HG03196 (cell line): ENCODE measurements around the gene DUSP1.
"Not testable (repeated sequence)": the region's sequence is repeated elsewhere in the genome, so short reads cannot be mapped to it uniquely, and the experiment has no call there.

Experiments used
- ATAC-seq: cut with Tn5 transposase; IDR thresholded peaks from one replicate; pipeline ENCODE4 v1.9.1; 2021; ENCODE audit not compliant: unreplicated experiment

DUSP1 gene

DNA sequence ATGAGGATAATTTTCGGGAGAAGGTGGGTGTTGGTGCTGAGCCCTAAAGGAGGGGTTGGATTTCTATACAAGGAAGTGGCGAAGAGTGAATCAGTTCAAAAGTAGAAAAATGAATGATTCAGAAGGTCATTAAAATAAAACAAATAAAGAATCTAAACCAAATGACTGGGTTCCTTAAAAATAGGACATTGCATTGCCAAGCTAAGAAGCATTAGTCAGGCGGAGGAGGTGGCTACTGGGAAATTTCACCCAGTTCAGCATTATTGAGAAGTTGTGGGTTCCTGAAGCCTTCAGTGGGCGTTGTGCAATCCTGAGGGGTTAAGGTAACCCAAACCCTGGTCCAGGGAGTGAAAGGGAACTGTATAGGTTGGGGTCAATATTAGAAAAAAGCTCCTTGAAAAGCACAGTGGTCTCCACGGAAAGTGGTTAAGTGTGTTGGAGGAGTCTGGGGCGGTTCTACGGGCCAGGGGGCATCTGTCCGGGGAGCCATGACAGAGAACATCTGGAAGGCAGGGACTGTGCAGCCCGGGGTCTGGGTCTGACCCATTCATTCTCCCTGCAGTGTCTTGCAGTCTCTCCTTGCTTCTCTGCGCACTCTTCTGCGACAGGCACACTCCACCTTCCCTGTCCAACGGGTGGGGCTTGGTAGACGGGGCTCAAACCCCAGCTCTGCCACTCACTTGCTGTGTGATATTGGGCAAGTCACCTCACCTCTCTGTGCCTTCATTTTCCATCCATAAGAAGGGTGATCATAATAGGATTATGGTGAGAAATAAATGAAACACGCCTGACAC is 27.6 kb upstream of the DUSP1 start:
- no peak for ATAC-seq

DNA sequence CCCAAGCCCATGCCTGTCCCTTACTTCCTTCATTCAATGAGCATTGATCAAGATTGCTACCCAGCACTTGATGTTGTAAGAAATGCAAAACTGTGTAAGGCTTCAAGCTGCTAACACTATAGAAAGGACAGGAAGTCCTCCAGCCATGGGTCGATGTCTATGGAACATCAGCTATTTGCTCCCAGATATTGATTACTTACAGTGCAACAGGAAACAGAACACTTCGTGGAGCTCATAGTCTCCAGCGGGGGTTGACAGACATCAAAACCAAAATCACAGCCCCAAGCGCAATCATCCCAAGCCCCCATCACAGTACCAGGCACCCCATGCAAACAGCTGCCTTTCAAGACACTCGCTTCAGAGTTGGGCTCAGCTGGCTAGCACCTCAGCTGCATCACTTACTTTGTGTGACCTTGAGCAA is 26.8 kb upstream of the DUSP1 start:
- ATAC-seq = no peak

DNA sequence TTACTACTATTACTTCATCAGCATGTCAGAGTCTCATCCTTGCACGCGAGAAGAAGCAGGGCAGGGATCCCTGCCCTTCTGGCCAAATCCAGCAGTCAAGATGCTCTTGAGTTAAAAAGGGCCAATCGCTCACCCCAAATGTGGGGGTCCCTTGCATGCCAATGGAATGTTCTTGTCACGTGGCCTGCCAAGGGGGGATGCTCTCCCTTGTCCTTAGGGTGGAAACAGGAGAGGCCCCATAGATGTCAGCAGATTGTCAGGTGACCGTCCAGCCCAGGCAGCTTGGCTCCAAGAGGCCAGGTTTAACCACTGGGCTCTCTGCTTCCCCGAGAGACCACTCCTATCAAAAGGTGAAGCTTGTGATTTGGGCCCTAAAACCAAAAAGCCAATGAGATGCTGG is 25.3 kb upstream of the DUSP1 start:
- no peak for ATAC-seq

DNA sequence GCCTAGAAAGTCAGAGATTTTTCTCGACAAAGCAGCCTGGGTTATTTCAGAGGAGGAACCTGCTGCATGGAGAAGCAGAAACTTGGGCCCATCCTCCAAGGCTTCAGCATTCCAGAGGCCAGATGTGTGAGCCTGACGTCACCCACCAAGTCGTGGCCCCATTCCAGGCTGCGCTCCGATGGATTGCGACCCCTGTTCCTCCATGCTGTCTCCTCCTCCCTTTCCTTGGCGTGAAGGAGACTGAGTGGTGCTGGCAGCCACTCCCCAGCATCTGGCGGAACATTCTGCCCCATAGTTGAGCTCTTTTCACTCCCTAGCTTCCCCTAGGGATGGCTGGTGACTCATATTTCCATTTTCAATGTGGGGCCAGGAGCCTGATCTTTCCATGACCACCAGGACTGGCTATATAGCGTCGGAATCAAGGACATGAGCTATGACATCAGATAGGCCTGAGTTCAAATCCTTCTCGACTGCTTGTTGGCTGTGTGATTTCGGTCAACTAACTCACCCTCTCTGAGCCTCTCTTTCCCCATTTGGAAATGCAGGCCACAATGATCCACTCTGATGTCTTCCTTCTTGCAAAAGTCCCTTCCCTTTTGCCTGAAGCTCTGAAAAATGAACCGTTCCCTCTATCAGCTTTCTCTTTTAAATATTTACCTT is 24.5 kb upstream of the DUSP1 start:
- no peak for ATAC-seq

DNA sequence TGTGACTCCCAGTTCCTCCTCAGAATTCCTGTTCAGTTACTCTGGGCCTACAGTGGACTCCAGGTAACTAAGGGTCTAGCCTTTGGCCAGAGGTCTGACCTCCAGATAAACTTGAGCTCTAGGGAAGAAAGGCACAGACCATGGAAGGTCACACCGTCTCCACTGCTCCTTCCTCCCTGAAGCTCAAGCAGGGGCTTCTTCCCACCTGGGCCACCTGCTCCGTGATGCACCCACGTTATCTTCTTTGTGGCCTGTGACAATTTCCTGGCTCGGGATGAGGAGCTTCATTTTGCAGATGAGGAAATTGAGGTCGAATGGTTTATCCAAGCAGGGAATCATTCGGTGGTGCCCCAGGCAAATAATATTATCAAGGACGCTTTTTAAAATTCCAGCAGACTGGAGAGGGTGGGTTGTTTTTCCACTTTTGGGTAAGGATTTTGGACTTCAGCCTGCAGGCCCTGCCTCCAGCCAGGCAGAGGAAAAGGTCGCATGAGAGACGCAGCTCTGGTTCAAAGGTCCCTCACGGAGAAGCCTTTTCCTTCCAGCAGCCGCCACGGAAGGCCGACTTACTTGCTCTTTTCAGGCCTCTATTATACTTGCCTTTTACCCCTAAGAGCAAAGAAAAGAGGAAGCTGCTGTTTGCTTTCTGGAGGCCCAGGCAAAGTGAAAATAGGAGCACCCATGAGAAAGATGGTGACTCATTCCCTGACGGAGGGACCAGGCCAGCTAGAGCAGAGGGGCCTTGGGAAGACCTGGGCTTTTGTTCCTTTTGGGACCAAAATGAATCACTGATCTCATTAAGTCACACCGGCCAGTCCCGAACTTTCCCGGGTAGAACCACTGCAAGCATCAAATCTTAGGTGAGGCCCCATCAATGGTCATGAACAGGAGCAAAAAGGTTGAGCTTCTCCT is 22.8 kb upstream of the DUSP1 start:
- ATAC-seq = no peak

DNA sequence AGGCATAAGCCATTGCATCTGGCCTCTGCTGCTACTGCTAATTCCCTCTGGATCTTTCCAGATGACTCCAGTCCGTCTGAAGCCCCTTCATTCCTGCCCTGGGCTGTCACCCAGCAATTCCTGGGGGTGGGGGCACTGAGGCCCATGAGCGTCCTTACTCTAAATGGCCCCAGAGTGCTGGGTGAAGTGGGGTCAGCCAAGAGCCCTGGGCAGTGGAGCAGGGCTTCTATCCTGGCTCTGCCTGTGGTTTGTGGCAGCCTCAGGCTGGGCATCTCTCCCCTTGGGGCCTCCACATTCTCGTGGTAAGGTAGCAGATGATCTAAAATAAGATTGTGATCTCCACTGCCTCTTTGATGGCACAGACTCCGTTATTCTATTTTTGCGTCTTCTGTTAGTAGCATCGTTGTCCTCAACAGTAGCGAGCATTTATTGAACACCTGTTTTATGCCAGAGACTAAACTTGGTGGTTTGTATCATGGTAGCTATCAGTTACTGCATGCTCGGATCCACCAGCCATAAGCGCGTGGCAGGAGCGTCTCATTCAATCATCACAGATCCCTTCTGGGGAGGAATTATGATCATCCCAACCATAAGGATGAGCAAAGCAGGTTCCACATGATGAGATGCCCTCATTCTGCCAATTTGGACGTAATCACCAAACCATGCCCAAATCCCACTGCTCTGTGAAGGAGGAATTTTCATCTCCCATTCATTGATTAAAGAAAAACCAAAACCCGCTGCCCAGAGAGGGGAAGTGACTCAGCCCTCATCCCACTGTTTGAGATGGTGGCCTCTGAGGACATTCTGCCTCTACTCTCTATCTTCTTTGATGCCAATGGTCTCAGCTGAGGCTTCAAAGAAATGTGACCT is 21.9 kb upstream of the DUSP1 start:
- no peak for ATAC-seq

DNA sequence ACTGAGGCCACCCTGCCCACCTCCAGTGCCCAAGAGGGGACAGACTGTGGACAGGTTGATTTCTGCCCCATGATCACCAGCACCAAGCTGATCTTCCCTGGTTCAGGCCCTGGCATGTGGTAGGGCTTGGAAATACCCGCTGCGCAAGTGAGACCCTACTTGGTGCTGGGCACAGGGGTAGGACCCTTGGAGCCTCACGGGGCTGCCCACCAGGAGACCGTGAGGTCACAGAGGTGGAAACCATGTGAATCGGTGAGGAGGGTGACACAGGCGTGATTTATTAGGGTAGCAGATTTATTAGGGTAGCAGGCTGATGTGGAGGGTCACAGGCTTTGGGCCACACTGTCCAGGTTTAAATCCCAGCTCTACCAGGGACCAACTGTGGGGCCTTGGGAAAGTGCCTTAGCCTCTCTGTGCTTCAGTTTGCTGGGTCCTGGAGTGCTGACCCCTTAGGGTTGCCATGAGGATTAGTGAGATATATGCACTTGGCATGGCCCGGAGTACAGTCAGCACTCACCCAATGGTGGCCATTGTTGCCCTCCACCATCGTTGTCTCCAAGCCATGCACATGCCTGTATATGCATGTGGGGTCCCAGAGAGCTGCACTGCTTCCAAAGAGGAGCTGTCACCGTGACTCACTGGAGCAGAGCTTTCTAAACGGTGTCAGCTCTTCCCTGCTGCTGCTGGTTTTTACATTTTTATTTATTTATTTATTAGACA is 20.9 kb upstream of the DUSP1 start:
- no peak for ATAC-seq

DNA sequence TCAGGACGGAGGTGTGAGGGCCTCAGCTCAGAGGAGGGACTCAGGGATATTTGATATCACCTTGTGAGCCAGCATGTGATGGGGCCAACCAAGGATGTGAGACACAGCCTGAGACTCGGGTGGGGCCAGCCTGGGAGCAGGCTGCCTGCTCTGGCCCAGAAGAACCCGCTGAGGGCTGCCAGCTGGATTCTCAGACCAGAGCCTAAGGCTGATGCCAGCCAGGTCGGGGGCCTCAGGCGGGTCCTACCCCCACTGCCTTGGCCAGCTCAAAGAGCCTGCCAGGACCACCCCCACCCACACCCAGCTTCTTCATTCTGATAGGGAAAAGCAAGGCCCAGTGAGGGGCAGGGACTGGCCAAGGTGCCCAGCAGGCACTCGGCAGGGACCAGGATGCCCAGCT is 20.3 kb upstream of the DUSP1 start:
- ATAC-seq = no peak

DNA sequence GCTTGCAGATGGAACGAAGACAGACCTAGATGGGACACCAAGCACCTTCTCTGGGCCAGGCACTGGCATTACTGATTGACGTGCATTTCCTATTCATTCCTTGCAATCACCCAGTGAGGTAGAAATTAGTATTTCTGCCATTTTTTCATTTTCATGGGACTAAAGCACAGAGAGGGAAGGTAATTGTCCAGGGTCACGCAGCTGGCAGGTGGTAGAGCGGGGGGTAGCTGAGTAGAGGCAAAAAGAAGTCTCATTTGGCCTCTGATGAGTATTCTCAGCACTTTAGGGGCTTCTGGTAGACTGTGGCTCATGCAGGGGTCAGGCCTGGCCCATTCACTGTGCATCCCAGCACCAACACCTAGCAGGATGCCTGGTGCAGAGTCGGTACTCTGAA is 19.5 kb upstream of the DUSP1 start:
- no peak for ATAC-seq

DNA sequence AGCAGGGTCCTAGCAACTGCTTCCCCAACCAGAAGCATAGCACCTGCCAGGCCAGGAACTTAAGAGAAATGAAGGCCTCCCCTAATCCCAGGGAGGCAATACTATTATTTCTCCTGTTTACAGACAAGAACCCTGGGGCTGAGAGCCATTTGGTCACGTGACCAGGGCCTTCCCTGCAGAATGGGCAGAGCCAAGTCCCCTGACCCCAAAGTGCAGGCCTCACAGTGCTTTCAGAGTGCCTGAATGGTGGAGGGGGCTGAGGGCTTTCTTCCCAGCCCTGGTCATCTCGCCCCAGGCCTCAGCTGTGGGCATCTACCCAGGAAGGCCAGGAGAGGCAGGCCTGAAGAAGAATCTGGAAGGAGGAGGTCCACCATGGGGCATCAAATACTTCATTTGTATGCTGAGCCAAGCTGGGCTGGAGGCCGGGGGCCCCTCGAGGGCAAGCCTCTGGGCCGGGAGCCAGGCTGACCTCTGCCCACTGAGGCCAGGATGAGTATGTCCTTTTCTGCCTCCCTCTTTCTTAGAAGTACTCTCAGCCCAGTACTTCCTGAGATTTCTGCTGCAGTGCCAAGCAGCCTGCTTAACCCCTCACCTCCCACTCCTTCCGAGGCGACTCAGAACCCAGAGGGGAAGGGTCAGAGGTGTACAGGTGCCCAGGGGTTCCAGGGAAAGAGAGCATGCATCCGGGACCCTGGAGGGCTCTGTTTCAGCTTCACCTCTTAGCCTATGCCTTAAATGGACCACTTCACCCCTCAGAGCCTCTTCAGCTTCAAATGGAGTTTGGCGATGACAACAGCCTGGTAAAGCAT is 18.9 kb upstream of the DUSP1 start:
- no peak for ATAC-seq

DNA sequence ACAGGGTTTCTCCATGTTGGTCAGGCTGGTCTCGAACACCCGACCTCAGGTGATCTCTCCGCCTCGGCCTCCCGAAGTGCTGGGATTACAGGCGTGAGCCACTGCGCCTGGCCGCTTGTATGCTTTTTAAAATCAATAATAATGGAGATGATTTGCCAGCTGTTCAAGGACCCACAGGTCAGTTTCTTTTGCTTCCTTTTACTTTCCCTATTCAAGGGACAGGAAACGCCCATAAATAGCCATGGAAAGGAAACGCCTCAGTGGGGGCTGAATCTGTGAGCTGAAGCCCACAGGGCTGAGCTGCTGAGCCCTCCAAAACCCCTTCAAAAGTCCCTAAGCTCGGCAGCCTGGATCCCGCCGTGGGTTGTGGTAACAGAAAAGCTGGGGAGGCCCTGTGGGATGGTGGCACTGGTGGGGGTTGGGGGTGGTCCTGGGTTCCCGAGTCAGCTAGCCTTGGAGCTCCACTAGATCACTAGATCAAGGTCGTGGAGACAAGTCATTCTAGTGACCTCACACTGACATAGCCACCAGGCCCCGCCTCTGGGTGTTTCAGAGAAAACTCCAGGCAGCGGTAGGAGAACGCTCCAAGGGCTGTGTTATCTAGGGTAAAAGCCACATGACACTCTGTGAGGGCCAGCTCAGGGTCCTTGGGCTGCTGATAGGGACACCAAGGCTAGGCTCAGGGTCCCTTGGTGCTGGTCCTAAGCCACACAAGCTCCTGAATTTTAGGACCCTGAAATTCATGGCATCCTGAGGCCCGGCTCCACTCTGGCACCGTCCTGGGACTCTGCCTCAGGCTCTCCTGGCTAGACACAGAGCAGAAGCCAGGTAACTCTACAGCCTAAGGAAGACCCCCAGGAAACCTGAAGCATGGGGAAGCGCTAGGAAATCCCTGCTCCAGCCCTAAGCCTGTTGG is 18.0 kb upstream of the DUSP1 start:
- no peak for ATAC-seq

DNA sequence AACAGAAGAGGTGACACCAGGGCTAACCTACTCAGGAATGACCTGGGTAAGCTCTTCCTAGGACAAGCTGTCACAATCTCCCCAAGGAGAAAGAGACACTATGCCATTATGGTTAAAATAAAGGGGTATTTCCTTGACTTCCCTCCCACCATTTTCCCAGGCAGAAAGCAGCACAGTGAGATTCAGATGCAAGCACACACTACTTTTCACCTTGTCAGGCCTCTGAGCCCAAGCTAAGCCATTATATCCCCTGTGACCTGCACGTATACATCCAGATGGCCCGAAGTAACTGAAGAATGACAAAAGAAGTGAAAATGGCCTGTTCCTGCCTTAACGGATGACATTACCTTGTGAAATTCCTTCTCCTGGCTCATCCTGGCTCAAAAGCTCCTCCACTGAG is 16.5 kb upstream of the DUSP1 start:
- not testable (repeated sequence) for ATAC-seq

DNA sequence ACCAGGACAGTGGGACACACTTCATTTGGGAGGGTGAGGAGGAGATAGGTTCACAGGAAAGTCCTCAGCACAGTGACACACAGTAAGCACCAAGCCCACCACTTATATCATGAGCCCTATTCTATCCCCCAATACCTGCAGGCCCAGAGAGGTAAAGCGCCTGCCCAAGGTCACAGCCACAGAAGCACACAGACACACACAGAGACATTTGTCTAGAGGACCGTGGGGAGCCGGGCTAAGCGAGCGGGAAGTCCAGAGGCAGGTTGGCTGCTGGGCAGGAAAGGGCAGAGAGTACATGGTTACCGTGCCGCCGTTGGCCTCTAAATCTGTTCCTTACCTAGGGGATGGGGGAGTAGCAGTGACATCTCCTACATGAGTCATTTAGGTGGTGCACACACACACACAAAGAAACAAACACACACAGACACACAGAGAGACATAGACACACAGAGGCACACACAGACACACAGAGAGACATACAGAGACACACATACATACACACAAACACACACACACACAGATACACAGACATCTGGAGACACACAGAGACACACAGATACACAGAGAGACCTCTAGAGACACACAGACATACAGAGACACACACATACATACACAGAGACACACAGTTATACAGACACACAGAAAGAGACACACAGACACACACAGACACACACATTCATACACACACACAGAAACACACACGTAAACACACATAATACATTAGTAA is 15.9 kb upstream of the DUSP1 start:
- ATAC-seq = no peak

DNA sequence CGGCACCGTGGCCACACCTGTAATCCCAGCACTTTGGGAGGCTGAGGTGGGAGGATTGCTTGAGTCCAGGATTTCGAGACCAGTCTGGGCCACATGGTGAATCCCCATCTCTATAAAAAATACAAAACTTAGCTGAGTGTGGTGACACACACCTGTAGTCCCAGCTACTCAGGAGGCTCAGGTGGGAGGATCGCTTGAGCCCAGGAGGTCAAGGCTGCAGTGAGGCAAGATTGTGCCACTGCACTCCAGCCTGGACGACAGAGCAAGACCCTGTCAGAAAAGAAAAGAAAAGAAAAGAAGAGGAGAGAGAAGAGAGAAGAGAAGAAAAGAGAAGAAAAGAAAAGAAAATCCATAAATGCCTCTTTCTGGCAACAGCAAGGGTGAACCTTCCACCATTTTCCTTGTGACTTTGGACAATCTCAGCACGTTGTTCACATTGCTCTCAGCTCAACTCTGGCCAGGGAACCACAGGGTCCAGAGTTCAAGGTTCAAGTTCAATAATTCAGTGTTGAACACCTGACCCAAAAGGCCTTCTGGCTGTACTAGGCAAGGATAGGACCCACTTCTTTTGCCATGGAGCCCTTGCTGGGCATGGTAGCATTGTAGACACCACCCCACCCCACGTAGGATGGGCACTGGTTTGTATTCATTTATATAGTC is 14.6 kb upstream of the DUSP1 start:
- ATAC-seq = no peak

DNA sequence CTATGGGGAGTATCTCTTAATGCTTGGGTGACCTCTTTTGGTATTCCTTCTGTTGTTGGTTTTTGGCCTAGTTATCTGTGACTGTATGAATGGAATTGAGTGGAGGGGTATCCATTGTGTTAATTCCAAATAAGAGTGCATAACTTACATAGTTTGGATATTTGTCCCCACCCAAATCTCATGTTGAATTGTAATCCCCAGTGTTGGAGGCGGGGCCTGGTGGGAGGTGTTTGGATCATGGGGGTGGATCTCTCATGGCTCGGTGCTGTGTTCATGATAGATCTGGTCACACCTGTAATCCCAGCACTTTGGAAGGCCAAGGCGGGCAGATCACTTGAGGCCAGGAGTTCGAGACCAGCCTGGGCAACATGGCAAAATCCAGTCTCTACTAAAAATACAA is 13.2 kb upstream of the DUSP1 start:
- ATAC-seq = not testable (repeated sequence)

DNA sequence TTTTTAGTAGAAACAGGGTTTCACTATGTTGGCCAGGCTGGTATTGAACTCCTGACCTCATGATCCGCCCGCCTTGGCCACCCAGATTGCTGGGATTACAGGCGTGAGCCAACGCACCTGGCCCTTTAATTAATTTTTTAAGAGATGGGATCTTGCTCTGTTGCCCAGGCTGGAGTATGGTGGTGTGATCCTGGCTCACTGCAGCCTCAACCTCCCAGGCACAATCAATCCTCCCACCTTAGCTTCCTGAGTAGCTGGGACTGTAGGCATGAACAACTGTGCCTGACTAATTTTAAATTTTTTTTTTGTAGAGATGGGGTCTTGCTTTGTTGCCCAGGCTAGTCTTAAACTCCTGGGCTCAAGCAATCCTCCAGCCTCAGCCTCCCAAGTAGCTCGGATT is 12.3 kb upstream of the DUSP1 start:
- not testable (repeated sequence) for ATAC-seq
